Measurements from ENCODE around the gene ATP8A1.
"Not testable (repeated sequence)": the region's sequence is repeated elsewhere in the genome, so short reads cannot be mapped to it uniquely, and the experiment has no call there.

ATP8A1 gene

GRCh38 chr4:42478946-42479345, 178.0 kb downstream of the ATP8A1 start:
- TF ChIP-seq, protein P1, sequence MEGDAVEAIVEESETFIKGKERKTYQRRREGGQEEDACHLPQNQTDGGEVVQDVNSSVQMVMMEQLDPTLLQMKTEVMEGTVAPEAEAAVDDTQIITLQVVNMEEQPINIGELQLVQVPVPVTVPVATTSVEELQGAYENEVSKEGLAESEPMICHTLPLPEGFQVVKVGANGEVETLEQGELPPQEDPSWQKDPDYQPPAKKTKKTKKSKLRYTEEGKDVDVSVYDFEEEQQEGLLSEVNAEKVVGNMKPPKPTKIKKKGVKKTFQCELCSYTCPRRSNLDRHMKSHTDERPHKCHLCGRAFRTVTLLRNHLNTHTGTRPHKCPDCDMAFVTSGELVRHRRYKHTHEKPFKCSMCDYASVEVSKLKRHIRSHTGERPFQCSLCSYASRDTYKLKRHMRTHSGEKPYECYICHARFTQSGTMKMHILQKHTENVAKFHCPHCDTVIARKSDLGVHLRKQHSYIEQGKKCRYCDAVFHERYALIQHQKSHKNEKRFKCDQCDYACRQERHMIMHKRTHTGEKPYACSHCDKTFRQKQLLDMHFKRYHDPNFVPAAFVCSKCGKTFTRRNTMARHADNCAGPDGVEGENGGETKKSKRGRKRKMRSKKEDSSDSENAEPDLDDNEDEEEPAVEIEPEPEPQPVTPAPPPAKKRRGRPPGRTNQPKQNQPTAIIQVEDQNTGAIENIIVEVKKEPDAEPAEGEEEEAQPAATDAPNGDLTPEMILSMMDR (IDR thresholded peaks at IDR 0.05; ENCODE audit: low read depth, low read length, missing control alignments) = no peak
- DNase-seq (ENCODE audit: low read depth) = no peak
- no peak overlapping the region for H3K4me3 ChIP-seq (ENCODE audit: low read depth, low read length)

- H3K4me3 ChIP-seq (ENCODE audit: low read depth, low read length) = no peak overlapping the region
- DNase-seq (ENCODE audit: low read depth) = no peak
- TF ChIP-seq, protein P1 (IDR thresholded peaks at IDR 0.05; ENCODE audit: low read depth, low read length, missing control alignments) = no peak
Observed at GRCh38 chr4:42478509-42478908, 178.4 kb downstream of the ATP8A1 start.

DNA sequence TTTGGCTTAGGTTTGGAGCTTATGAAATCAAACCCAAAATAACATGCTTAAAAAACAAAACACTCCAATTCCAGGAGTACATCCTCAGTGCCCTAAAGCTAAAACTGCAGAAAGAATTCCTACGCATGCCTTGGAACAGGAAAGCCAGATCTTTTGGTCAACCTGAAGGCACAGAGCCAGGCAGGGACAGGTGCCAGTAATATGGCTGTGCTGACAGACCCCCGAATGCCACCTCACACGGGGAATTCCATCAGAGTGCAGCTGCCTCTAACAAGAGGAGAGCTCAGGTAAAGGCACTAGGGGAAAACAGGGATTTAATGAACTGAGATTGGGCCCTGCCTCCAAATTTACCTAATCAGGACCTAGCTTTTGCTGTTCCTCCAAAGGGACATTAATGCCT, 182.5 kb downstream of the ATP8A1 start:
- no peak for DNase-seq (ENCODE audit: low read depth)
- TF ChIP-seq, protein P1 (IDR thresholded peaks at IDR 0.05; ENCODE audit: low read depth, low read length, missing control alignments) = no peak
- no peak overlapping the region for H3K4me3 ChIP-seq (ENCODE audit: low read depth, low read length)

GRCh38 chr4:42473071-42473684, 183.7 kb downstream of the ATP8A1 start:
- TF ChIP-seq, protein P1 (IDR thresholded peaks at IDR 0.05; ENCODE audit: low read depth, low read length, missing control alignments) = no peak
- no peak for DNase-seq (ENCODE audit: low read depth)
- no peak overlapping the region for H3K4me3 ChIP-seq (ENCODE audit: low read depth, low read length)

DNA sequence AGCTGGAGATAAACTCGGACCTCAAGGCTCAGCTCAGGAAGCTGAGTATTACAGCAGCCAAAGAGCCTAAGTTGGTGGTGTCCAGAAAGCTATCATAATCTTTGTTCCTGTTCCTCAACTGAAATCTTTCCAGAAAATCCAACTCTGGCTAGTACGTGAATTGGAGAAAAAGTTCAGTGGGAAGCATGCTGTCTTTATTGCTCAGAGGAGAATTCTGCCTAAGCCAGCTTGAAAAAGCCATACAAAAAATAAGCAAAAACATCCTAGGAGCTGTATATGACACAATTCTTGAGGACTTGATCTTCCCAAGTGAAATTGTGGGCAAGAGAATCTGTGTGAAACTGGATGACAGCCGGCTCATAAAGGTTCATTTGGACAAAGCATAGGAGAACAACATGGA, 185.0 kb downstream of the ATP8A1 start:
- TF ChIP-seq, protein P1 (IDR thresholded peaks at IDR 0.05; ENCODE audit: low read depth, low read length, missing control alignments) = no peak
- DNase-seq (ENCODE audit: low read depth) = no peak

GRCh38 chr4:42470023-42470422, 186.9 kb downstream of the ATP8A1 start:
- no peak overlapping the region for H3K4me3 ChIP-seq (ENCODE audit: low read depth, low read length)
- DNase-seq (ENCODE audit: low read depth) = no peak
- TF ChIP-seq, protein P1 (IDR thresholded peaks at IDR 0.05; ENCODE audit: low read depth, low read length, missing control alignments) = no peak

More for the DNA sequence above, 185.0 kb downstream of the ATP8A1 start:
- H3K4me3 ChIP-seq (ENCODE audit: low read depth, low read length) = no peak overlapping the region

DNA sequence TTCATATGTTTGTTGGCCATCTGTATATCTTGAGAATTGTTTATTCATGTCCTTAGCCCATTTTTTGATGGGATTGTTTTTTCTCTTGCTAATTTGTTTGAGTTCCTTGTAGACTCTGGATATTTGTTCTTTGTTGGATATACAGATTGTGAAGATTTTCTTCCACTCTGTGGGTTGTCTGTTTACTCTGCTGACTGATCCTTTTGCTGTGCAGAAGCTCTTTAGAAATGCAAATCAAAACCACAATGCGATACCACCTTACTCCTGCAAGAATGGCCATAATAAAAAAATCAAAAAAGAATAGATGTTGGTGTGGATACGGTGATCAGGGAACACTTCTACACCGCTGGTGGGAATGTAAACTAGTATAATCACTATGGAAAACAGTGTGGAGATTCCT, 189.1 kb downstream of the ATP8A1 start:
- DNase-seq (ENCODE audit: low read depth); H3K4me3 ChIP-seq (ENCODE audit: low read depth, low read length): not testable (repeated sequence)

Data from GM12864 (cell line).